Coronary artery (tissue), 2 donors: ENCODE results near the gene GYPC.

Experiments
- DNase-seq: peaks from one replicate; pipeline ENCODE4 v3.0.0-alpha.2; 2017; ENCODE audit warnings: low spot score
- H3K27ac ChIP-seq, 2 donors: fragments of 200-600 bp; sonication (generic); one replicate each; pipeline ENCODE4 v1.5.1; 2016 to 2019
- H3K4me3 ChIP-seq: fragments of 200-600 bp; sonication (generic); 2 replicates; pipeline ENCODE4 v1.5.1; 2016; ENCODE audit warnings: mild to moderate bottlenecking, moderate library complexity
- TF ChIP-seq, protein P1 (sequence below): fragments of 200-600 bp; sonication (generic); IDR thresholded peaks from one replicate; pipeline ENCODE4 v1.5.1; 2019; ENCODE audit warnings: antibody characterized with exemption

The GYPC gene

DNA sequence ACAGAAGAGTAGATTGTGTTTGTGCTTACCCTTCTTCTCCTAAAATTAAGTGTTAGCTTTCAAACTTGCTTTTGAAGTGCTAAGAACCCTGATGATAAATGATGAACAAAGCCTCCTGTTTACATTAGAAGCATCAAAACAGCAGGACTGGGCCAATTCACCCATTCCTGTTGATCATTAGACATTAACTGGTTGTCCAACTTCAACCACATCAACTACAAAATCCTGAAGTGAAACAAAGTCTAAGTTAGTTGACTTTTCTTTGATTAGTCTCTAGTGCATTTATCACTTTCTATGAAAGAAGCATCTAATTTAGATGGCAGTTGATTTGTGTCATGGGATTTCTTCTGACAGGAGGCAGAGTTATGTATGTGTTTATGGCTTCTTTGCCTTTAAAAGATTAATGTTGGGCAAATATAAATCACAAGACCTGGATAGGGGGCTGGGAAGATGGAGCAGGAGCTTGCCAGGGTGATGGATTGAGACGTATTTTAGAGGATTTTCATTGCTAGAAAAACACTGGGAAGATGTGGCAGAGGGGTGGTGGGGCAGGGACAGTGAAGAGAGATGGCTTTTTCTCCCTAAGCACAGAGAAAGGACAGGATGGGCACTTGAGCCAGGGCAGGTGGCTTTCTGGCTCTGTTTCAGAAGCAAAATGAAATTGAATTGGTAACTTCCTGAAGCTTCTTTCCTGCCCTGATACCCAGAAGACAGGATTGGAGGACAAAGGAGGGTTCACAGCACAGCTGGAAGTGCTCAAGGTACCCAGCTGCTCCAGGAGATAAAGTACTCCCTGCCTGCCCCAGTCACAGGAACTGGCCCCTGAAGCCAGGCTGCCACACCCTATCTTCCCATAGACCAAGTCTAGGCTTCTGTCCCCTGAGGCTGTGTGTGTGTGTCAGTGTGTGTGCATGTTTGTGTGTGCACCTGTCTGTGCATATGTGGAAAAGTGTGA is 20.5 kb downstream of the GYPC start:
- H3K27ac ChIP-seq: no peak overlapping the region
- H3K4me3 ChIP-seq: no peak overlapping the region
- TF ChIP-seq, protein P1, sequence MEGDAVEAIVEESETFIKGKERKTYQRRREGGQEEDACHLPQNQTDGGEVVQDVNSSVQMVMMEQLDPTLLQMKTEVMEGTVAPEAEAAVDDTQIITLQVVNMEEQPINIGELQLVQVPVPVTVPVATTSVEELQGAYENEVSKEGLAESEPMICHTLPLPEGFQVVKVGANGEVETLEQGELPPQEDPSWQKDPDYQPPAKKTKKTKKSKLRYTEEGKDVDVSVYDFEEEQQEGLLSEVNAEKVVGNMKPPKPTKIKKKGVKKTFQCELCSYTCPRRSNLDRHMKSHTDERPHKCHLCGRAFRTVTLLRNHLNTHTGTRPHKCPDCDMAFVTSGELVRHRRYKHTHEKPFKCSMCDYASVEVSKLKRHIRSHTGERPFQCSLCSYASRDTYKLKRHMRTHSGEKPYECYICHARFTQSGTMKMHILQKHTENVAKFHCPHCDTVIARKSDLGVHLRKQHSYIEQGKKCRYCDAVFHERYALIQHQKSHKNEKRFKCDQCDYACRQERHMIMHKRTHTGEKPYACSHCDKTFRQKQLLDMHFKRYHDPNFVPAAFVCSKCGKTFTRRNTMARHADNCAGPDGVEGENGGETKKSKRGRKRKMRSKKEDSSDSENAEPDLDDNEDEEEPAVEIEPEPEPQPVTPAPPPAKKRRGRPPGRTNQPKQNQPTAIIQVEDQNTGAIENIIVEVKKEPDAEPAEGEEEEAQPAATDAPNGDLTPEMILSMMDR: no peak
- DNase-seq: no peak

DNA sequence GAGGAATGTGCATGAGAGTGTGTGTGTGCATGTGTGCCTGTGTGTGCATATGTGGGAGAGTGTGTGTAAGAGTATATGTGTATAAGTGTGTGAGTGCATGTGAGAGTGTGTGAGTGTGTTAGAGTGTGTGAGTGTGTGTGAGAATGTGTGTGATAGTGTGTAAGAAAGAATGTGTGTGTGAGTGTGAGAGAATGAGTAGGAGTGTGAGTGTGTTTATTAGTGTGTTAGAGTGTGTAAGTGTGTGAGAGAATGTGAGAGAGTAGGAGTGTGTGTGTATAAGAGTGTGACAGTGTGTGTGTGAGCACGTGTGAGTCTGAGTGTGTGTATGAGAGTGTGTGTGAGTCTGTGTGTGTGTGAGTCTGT is 21.2 kb downstream of the GYPC start:
- no peak overlapping the region for H3K27ac ChIP-seq
- no peak overlapping the region for H3K4me3 ChIP-seq
- no peak for DNase-seq
- TF ChIP-seq, protein P1: no peak

DNA sequence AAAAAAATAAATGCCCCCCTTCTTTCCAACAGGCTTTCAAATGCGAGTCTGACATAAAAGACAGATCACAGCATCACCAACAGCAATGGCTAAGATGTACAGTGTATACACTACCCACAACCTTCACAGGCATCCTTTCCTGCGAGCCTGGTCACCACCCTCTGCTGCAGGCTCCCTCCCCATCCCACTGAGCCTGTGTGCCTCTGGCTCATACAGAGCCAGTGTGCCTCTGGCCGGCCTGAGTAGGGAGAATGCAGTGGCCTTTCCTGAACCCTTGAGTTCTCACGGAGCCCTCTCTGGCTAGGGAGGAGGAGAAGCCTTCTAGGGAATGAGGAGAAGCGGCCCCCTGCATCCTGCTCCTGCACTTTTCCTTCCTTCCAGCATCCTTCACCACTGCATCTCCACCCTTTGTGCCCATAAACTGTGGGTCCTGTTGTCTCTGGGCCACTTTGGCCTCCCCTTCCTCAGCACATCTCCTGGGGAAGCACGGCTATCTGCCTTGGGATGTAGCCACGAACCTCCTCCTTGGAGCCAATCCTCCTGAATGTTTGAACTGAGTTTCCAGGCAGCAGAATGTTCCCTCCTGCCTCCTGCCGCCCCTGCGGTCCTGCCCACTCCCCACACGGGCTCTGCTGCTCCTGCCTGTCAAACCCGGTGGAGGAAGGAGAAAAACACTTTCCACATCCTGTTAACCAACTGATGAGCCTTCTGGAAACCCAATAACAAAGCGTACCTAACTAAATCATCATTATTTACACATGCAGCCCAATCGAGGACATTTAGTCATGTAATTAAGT is 22.5 kb downstream of the GYPC start:
- Histone ChIP-seq H3K27ac (no peak overlapping the region), H3K4me3 (no peak overlapping the region)
- DNase-seq: no peak
- TF ChIP-seq, protein P1: no peak

GRCh38 chr2:126679094-126679713 is 23.2 kb downstream of the GYPC start:
- no peak for DNase-seq
- no peak overlapping the region for H3K27ac ChIP-seq
- no peak overlapping the region for H3K4me3 ChIP-seq
- TF ChIP-seq, protein P1: no peak

GRCh38 chr2:126681505-126681904 is 25.5 kb downstream of the GYPC start:
- Histone ChIP-seq H3K27ac (no peak overlapping the region), H3K4me3 (no peak overlapping the region)
- DNase-seq: no peak
- TF ChIP-seq, protein P1: no peak

GRCh38 chr2:126685629-126686028 is 29.7 kb downstream of the GYPC start:
- no peak overlapping the region for H3K4me3 ChIP-seq
- TF ChIP-seq, protein P1: no peak
- DNase-seq: no peak

More at GRCh38 chr2:126685629-126686028, 29.7 kb downstream of the GYPC start:
- no peak overlapping the region for H3K27ac ChIP-seq
